Adrenal gland (tissue), 5 donors: Measurements from ENCODE around the gene MACROD2.

ENCODE experiments used
- CTCF ChIP-seq, 6 experiments: fragments of 450-650 bp in 4 of 6; fragments of 200-600 bp in 2 of 6; sonication (generic) in 1 of 6; IDR thresholded peaks; 1 replicate in 5 of 6; 2 replicates in 1 of 6; pipeline versions ENCODE4 v1.5.1 to v1.8.0; 2016 to 2021; ENCODE audit warnings: antibody characterized with exemption in 6 of 6, mild to moderate bottlenecking in 2 of 6, moderate library complexity in 1 of 6
- POLR2A ChIP-seq, 2 donors: fragments of 450-650 bp; IDR thresholded peaks; one replicate each; pipeline ENCODE4 v1.6.1; 2017; ENCODE audit warnings: antibody characterized with exemption in 2 of 2, mild to moderate bottlenecking in 2 of 2, moderate library complexity in 1 of 2
- donor health status: DM: no; HTN: no; CAD: no.

DNA sequence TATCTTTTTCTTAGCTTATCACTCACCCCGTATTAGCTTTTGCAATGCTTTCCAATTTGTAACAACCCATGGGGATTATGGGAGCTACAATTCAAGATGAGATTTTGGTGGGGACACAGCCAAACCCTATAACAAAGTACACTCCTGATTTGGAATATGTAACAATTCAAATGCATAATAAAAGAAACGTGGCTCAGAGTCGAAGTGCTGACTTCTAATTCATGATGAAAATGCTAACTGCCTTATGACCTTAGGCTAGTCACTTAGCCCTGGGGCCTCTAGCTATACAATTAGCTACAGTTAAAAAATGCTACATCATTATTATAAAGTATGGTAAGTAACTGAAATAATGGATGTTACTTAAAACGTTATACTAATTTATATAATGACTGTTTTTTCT, 1297.1 kb downstream of the MACROD2 start:
- no peak for TF ChIP-seq CTCF (IDR thresholded peaks at IDR 0.05)
- no peak for TF ChIP-seq POLR2A (IDR thresholded peaks at IDR 0.05)
